Stimulated activated CD8-positive, alpha-beta memory T cell treated with anti-CD3 and anti-CD28 coated beads, Interleukin-12 subunit alpha, Interleukin-12 subunit beta, amount 100 ng/mL, for 24 hours (primary cell): ENCODE data around the gene WDR37.

Experiments
- DNase-seq: peaks from one replicate; pipeline ENCODE4 v3.0.0-alpha.2; 2020; ENCODE audit errors: extremely low read depth

Gene WDR37

GRCh38 chr10:1169186-1169885 is 113.2 kb downstream of the WDR37 start:
- DNase-seq = no peak

GRCh38 chr10:1169981-1170866 is 114.0 kb downstream of the WDR37 start:
- no peak for DNase-seq

- DNase-seq = no peak
These were observed 114.6 kb downstream of the WDR37 start for GRCh38 chr10:1170867-1171180.

- no peak for DNase-seq
These were observed 115.0 kb downstream of the WDR37 start for GRCh38 chr10:1171182-1171581.

- no peak for DNase-seq
These were observed 115.4 kb downstream of the WDR37 start for GRCh38 chr10:1171586-1171985.

GRCh38 chr10:1172256-1172984 is 116.2 kb downstream of the WDR37 start:
- no peak for DNase-seq

GRCh38 chr10:1173091-1173490 is 116.9 kb downstream of the WDR37 start:
- DNase-seq = no peak

- DNase-seq = no peak
These were observed 117.8 kb downstream of the WDR37 start for GRCh38 chr10:1174022-1174421.

GRCh38 chr10:1175956-1176565 is 119.9 kb downstream of the WDR37 start:
- DNase-seq = no peak

GRCh38 chr10:1177936-1178335 is 121.8 kb downstream of the WDR37 start:
- no peak for DNase-seq

- no peak for DNase-seq
These were observed 122.3 kb downstream of the WDR37 start for GRCh38 chr10:1178506-1178905.

GRCh38 chr10:1179346-1180070 is 123.3 kb downstream of the WDR37 start:
- no peak for DNase-seq

- DNase-seq = no peak
These were observed 124.0 kb downstream of the WDR37 start for GRCh38 chr10:1180071-1180730.

GRCh38 chr10:1180836-1181235 is 124.7 kb downstream of the WDR37 start:
- DNase-seq = no peak
